Measurements from ENCODE around the gene EYA4. TPM values are rescaled to one million over a fixed set of nuclear protein-coding genes. Genes with fewer than 3 reads are reported as not detected.

Gene EYA4
- total RNA-seq, 3 donors from 2014 or later = not detected

- H3K36me3 Mint-ChIP-seq (ENCODE audit: insufficient read depth) = no peaks in the 10 kb centered on the region
- ATAC-seq (no peak), DNase-seq (no peak)
- no peaks in the 10 kb centered on the region for H3K9me3 Mint-ChIP-seq
- peaks cover 8% of the 10 kb centered on the region for H3K27me3 Mint-ChIP-seq (ENCODE audit: low read depth)
- no peaks in the 10 kb centered on the region for H3K4me1 Mint-ChIP-seq (ENCODE audit: low read depth)
- no peak overlapping the region for H3K4me3 Mint-ChIP-seq
Measured at GRCh38 chr6:133251688-133252087, 10.5 kb downstream of the EYA4 start.

GRCh38 chr6:133254552-133255228 lies 13.5 kb downstream of the EYA4 start:
- DNase-seq = no peak
- no peak for ATAC-seq
- Mint-ChIP-seq H3K9me3 (no peaks in the 10 kb centered on the region), H3K4me3 (no peak overlapping the region), H3K27me3 (ENCODE audit: low read depth) (peaks cover 6% of the 10 kb centered on the region), H3K4me1 (ENCODE audit: low read depth) (no peaks in the 10 kb centered on the region), H3K36me3 (ENCODE audit: insufficient read depth) (no peaks in the 10 kb centered on the region)

- no peak for DNase-seq
- Mint-ChIP-seq H3K9me3 (no peaks in the 10 kb centered on the region), H3K36me3 (ENCODE audit: insufficient read depth) (no peaks in the 10 kb centered on the region), H3K4me3 (no peak overlapping the region), H3K4me1 (ENCODE audit: low read depth) (no peaks in the 10 kb centered on the region), H3K27me3 (ENCODE audit: low read depth) (no peaks in the 10 kb centered on the region)
- ATAC-seq = no peak
Measured at GRCh38 chr6:133257545-133258105, 16.5 kb downstream of the EYA4 start.

GRCh38 chr6:133259561-133259960 lies 18.4 kb downstream of the EYA4 start:
- DNase-seq (no peak), ATAC-seq (no peak)
- H3K27me3 Mint-ChIP-seq (ENCODE audit: low read depth) = no peaks in the 10 kb centered on the region
- H3K9me3 Mint-ChIP-seq = no peaks in the 10 kb centered on the region
- no peaks in the 10 kb centered on the region for H3K36me3 Mint-ChIP-seq (ENCODE audit: insufficient read depth)
- no peaks in the 10 kb centered on the region for H3K4me1 Mint-ChIP-seq (ENCODE audit: low read depth)
- no peak overlapping the region for H3K4me3 Mint-ChIP-seq

GRCh38 chr6:133262804-133263203 lies 21.6 kb downstream of the EYA4 start:
- H3K9me3 Mint-ChIP-seq = no peaks in the 10 kb centered on the region

GRCh38 chr6:133265066-133265465 lies 23.9 kb downstream of the EYA4 start:
- Mint-ChIP-seq H3K9me3 (no peaks in the 10 kb centered on the region), H3K27me3 (ENCODE audit: low read depth) (no peaks in the 10 kb centered on the region), H3K4me3 (no peak overlapping the region), H3K4me1 (ENCODE audit: low read depth) (no peaks in the 10 kb centered on the region), H3K36me3 (ENCODE audit: insufficient read depth) (no peaks in the 10 kb centered on the region)
- DNase-seq (no peak), ATAC-seq (no peak)

More at GRCh38 chr6:133262804-133263203, 21.6 kb downstream of the EYA4 start:
- H3K4me1 Mint-ChIP-seq (ENCODE audit: low read depth) = no peaks in the 10 kb centered on the region
- H3K36me3 Mint-ChIP-seq (ENCODE audit: insufficient read depth) = no peaks in the 10 kb centered on the region
- H3K4me3 Mint-ChIP-seq = no peak overlapping the region
- H3K27me3 Mint-ChIP-seq (ENCODE audit: low read depth) = no peaks in the 10 kb centered on the region
- ATAC-seq (no peak), DNase-seq (no peak)

- Mint-ChIP-seq H3K9me3 (no peaks in the 10 kb centered on the region), H3K4me1 (ENCODE audit: low read depth) (no peaks in the 10 kb centered on the region), H3K36me3 (ENCODE audit: insufficient read depth) (no peaks in the 10 kb centered on the region), H3K27me3 (ENCODE audit: low read depth) (no peaks in the 10 kb centered on the region), H3K4me3 (no peak overlapping the region)
- ATAC-seq (no peak), DNase-seq (no peak)
Measured at GRCh38 chr6:133266186-133266585, 25.0 kb downstream of the EYA4 start.

- Mint-ChIP-seq H3K4me3 (no peak overlapping the region), H3K27me3 (ENCODE audit: low read depth) (no peaks in the 10 kb centered on the region), H3K9me3 (peaks cover 4% of the 10 kb centered on the region), H3K4me1 (ENCODE audit: low read depth) (no peaks in the 10 kb centered on the region), H3K36me3 (ENCODE audit: insufficient read depth) (no peaks in the 10 kb centered on the region)
- no peak for DNase-seq
- ATAC-seq = no peak
Measured at GRCh38 chr6:133268621-133269020, 27.5 kb downstream of the EYA4 start.

- no peak for DNase-seq
- H3K4me3 Mint-ChIP-seq = no peak overlapping the region
- H3K4me1 Mint-ChIP-seq (ENCODE audit: low read depth) = no peaks in the 10 kb centered on the region
- no peak for ATAC-seq
- no peaks in the 10 kb centered on the region for H3K36me3 Mint-ChIP-seq (ENCODE audit: insufficient read depth)
- H3K9me3 Mint-ChIP-seq = peaks cover 4% of the 10 kb centered on the region
- H3K27me3 Mint-ChIP-seq (ENCODE audit: low read depth) = no peaks in the 10 kb centered on the region
Measured at GRCh38 chr6:133274813-133275212, 33.7 kb downstream of the EYA4 start.

GRCh38 chr6:133275213-133275612 lies 34.1 kb downstream of the EYA4 start:
- ATAC-seq (no peak), DNase-seq (no peak)
- Mint-ChIP-seq H3K4me3 (no peak overlapping the region), H3K4me1 (ENCODE audit: low read depth) (no peaks in the 10 kb centered on the region), H3K36me3 (ENCODE audit: insufficient read depth) (no peaks in the 10 kb centered on the region), H3K9me3 (peaks cover 4% of the 10 kb centered on the region), H3K27me3 (ENCODE audit: low read depth) (no peaks in the 10 kb centered on the region)

GRCh38 chr6:133277228-133277899 lies 36.2 kb downstream of the EYA4 start:
- ATAC-seq (no peak), DNase-seq (no peak)
- no peaks in the 10 kb centered on the region for H3K9me3 Mint-ChIP-seq
- no peak overlapping the region for H3K4me3 Mint-ChIP-seq
- no peaks in the 10 kb centered on the region for H3K27me3 Mint-ChIP-seq (ENCODE audit: low read depth)
- no peaks in the 10 kb centered on the region for H3K36me3 Mint-ChIP-seq (ENCODE audit: insufficient read depth)
- no peaks in the 10 kb centered on the region for H3K4me1 Mint-ChIP-seq (ENCODE audit: low read depth)

GRCh38 chr6:133277900-133278545 lies 36.9 kb downstream of the EYA4 start:
- no peaks in the 10 kb centered on the region for H3K27me3 Mint-ChIP-seq (ENCODE audit: low read depth)
- no peak overlapping the region for H3K4me3 Mint-ChIP-seq
- no peak for DNase-seq
- H3K4me1 Mint-ChIP-seq (ENCODE audit: low read depth) = no peaks in the 10 kb centered on the region
- H3K9me3 Mint-ChIP-seq = no peaks in the 10 kb centered on the region
- H3K36me3 Mint-ChIP-seq (ENCODE audit: insufficient read depth) = no peaks in the 10 kb centered on the region
- ATAC-seq = no peak

GRCh38 chr6:133286765-133287164 lies 45.6 kb downstream of the EYA4 start:
- Mint-ChIP-seq H3K36me3 (ENCODE audit: insufficient read depth) (no peaks in the 10 kb centered on the region), H3K4me1 (ENCODE audit: low read depth) (no peaks in the 10 kb centered on the region), H3K9me3 (no peaks in the 10 kb centered on the region), H3K4me3 (no peak overlapping the region), H3K27me3 (ENCODE audit: low read depth) (peaks cover 2% of the 10 kb centered on the region)
- no peak for ATAC-seq
- no peak for DNase-seq

- no peak for DNase-seq
- Mint-ChIP-seq H3K36me3 (ENCODE audit: insufficient read depth) (no peaks in the 10 kb centered on the region), H3K4me1 (ENCODE audit: low read depth) (no peaks in the 10 kb centered on the region), H3K4me3 (no peak overlapping the region), H3K9me3 (no peaks in the 10 kb centered on the region), H3K27me3 (ENCODE audit: low read depth) (peaks cover 2% of the 10 kb centered on the region)
- no peak for ATAC-seq
Measured at GRCh38 chr6:133288662-133289061, 47.5 kb downstream of the EYA4 start.
